TTC549 (cell line): Measurements from ENCODE around the gene KRTAP5-8.
"Not testable (repeated sequence)": the region's sequence is repeated elsewhere in the genome, so short reads cannot be mapped to it uniquely, and the experiment has no call there.

Source experiments
- FAIRE-seq: peaks from 2 replicates; lab custom pipeline; 2012; peaks lifted over from hg19 to GRCh38; lab: Jason Lieb, UNC

The KRTAP5-8 gene

DNA sequence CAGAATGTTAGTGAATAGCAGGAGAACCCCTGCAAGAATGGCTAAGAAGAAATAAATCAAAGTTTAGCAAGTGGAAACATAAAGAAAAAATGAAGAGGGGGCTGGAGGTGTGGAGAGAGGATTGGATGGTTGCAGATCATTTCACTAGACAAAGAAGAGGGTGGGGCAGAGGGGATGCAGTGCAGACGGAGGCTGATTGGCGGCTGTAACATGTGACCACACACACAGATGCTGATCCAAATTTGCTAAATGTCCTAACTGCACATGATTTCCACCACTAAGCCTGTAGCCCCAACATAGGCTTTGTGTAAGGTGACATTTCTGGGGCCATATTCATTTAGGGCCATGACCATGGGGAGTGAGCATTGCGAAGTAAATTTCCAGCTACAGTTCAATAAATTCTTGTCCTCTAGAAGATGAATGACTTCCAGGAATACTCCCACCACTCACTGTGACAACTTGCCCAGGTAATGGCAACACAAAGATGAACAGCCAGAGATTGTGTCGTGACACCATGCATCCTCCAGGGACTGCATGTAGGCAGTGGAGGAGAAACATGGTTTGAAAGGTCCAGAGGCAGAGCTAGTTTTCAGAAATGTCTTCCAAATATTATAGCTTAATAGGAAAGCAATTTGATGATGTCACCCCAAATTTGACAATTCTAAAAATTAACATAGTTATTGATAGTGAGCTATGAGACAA, 38.0 kb downstream of the KRTAP5-8 start:
- no peak for FAIRE-seq

DNA sequence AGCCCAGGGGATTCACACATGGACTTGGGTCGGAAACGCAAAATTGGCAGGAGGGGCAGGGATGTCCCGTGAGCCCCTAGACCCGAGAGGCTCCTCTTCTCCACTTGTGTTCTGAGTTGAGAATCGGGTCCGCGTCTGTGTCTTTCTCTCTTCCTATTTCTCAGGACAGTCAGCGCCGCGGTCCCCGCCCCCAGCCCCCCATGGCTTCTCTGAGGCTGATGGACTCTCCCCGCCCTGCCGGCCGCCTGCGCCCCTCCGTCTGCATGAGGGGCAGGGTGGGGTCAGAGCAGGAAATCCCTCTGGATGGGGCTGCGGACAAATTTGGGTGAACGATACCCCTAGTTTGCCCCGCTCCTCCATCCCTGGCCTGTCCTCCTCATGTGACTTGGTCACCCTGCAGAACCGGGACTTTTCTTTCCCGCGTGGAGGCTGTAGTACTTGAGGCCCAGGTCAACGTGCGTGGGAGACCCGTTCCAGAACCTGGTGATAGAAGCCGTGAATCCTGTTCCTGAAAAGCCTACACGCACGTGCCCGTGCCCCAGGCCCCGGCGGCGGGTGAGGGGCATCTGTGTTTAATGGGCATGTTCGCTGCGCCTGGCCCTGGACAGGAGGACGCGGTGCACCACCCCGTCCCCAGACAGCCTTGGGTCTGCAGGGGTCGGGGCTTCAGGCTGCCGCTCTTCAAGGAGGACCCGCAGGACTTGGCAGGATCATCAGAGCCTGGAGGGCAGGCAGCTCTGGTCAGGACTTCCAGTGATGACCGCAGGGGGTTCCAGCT, 39.1 kb downstream of the KRTAP5-8 start:
- not testable (repeated sequence) for FAIRE-seq

DNA sequence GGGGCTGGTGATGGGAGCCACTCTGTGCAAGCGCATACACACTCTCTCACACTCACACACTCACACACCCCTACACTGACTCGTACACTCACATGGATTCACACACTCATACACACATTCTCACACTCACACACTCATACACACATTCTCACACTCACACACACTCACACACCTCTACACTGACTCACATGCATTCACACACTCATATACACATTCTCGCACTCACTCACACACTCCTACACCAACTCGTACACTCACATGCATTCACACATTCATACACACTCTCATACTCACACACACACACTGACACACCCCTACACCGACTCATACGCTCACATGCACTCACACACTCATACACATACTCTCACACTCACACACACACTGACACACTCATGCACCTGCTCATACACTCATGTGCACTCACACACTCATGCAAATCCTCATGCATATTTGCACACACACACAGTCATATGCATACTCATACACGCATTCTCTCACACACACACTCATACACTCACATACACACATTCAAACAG, 39.7 kb downstream of the KRTAP5-8 start:
- FAIRE-seq: no peak

DNA sequence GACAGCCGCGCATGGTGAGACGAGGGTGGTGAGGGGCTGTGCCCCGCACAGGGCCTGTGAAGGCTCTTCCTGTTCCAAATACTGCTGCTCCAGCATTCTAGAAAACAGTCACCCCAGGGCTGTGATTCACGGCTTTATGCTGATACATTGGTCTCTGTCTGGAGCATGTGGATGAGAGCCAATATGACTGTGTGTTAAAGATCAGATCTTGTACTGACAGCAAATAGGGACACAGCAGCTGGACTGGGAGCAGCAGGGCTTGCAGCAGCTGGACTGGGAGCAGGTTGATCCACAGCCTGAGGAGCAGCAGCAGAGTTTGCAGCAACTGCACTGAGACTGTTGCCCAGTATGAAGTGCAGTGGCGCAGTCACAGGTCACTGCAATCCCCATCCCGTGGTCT, 41.7 kb downstream of the KRTAP5-8 start:
- FAIRE-seq: not testable (repeated sequence)

DNA sequence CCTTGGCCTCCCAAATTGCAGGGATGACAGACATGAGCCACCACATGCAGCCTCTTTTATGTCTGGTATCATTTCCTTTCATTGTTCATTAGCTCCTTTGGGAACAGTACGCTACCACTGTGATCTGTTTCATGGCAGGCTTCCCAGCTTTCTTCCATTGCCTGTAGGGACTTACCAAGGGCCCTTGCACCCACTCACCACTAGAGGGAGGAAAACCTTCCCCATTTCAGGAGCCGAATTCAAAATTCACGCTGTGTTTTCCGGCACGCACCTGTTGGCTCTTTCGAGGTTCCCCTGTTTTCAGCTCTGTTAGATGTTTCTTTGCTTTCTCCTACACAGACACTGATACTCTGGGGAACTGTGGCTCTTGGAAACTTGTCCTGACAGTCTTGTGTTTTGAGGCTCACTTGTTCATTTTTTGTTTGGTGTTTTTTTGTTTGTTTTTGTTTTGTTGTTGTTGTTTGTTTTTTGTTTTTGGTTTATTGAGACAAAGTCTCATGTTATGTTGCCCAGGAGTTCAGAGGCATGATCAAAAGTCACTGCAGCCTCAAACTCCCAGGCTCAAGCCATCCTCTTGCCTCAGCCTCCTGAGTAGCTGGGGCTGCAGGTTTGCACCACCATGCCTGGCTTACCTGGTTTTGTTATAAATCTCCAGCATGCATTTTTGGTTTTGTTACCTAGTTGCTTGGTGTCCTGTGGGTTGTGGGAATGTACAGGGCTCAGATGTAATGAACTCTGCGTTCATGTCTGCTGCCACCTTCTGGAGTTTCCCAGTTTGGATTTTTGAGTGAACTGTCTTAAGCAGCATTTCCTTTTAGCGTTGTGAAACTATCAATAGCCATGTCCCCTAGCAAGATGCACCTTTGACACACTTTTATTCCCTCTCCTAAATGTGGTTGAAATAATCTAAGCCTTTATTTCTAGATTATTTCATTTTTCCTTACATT, 42.5 kb downstream of the KRTAP5-8 start:
- no peak for FAIRE-seq

DNA sequence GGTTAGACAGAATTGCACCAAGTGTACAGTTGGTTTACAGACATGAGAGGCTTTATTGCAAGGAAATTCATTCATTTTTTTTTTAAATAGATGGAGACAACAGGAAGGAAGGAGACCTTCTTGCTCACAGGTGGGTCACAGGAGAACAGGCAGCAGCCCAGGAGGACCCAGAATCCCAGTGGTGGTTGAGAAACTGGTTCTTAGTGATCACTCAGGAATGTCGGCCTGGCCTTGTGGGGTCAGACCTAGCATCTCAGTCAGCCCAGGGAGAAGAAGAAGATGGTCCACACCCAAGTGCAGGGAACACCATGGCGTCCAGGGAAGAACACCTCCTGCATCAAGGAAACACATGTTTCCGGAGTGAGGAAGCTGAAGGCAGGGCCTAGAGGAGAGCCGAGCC, 44.0 kb downstream of the KRTAP5-8 start:
- no peak for FAIRE-seq

DNA sequence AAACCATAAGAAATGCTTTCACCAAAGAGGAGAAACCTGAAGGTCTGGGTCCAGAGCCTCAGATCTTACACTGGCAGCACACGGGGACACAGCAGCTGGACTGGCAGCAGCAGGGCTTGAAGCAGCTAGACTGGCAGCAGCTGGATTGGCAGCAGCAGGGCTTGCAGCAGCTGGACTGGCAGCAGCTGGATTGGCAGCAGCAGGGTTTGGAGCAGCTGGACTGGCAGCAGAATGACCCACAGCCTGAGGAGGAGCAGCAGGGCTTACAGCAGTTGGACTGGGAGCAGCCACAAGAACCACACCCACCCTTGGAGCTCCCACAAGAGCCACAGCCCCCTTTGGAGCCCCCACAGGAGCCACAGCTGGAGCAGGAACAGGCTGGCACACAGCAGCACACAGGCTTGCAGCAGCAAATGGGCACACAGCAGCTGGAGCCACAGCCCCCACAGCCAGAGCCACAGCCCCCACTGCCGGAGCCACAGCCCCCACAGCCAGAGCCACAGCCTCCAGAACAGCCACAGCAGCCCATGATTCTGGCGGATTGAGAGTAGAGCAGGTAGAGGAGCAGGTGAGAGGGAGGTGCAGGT, 44.6 kb downstream of the KRTAP5-8 start, which contains the start of gene KRTAP5-11:
Gene KRTAP5-11 (minus strand): TSS at position 567 of the 587 bp plus-strand sequence. CDS start 38 bp downstream, at position 529.
- FAIRE-seq: no peak

DNA sequence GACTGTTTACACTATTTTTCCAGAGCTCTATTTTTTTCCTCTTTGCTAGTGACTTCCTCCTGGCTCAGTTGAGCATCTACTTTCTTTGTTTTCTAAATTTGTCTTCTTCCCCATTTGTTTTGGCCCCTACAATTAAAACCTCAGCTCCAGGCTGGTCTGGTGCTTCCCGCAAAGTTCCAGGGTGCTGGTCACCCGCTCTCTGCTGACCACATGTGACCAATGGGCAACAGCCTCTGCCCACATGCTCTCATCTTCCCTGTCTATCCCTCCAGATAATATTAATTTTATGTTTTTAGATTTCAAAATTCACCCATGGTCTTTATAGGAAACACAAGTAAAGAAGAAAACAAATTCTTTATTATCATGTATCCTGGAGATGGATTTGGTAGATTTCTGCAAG, 45.1 kb downstream of the KRTAP5-8 start:
- not testable (repeated sequence) for FAIRE-seq

DNA sequence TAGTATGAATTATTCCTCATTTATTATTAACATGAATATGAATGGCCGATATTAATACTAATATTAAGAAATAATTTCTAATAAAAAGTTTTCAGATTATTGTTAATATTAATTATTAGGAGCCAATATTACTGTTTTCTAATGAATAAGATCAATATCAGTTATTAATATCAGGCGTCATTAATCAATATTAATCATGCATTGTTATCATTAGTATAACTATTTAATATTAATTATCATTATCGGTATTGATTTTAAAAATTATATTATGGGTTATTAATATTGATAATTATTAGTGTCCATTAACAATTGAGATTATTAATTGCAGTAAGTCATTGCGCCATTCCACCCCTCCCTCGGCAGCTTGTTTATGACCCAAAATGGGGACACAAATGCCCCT, 47.8 kb downstream of the KRTAP5-8 start:
- FAIRE-seq: not testable (repeated sequence)

DNA sequence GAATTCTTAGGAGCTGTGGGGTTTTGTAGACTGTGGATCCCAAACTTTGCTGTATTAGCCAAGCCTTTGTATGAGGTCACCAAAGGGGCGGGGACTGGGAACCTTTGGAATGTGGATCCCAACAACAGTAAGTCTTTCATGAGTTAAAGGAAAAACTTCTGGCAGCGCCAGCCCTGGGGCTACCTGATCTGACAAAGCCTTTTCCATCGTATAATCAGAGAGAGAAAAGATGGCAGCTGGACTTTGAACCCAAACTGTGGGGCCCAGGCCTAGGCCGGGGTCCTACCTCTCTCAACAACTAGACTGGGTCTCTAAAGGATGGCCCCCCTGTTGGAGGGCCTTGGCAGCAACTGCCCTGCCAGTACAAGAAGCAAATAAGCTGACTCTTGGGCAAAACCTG, 50.5 kb downstream of the KRTAP5-8 start:
- not testable (repeated sequence) for FAIRE-seq
